Measurements from ENCODE around the gene RP2. TPM values are rescaled to one million over a fixed set of nuclear protein-coding genes. Genes with fewer than 3 reads are reported as not detected.
A peak's percentile ranks its signal among the peaks of the same experiment; 100 is the strongest.

The RP2 gene
- polyA plus RNA-seq (2012; ENCODE audit: missing spikeins), result 5.3 TPM

DNA sequence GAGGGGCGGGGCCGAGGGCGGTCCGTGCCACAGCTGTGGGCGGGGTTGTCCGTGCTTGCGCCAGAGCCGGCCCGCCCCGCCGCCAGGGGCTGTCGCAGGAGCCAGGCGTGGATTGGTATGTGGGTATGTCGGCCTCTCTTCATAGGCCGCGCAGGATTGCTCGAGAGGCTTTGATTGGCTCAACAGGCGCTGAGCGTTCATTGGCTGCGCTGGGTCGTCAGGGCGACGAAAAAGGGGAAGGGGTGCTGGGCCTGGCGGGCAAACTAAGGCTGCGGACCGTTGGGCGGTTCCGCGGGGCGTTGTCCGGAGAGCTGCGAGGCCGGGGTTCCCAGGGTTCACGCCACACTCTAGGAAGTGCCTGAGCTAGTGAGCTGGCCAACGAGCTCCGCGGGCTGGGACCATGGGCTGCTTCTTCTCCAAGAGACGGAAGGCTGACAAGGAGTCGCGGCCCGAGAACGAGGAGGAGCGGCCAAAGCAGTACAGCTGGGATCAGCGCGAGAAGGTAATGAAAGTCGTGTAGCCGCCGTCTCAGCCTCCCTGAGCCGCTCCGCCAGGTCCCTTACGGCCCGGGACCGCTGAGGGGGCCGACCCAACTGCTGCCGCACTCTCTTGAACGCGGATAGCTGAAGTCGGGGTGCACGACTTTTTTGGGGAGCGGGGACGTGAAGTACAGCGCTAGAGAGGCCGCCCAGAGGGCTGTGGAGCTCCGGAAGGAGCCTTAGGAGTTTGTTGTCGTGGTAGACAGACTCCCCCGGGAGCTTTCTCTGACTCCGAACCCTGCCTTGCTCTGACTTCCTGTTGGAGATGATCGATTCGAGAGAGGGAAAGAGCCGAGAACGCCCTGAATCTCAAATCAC, at the start of gene RP2:
TSS of gene RP2 (plus strand) at position 343 of the 857 bp plus-strand sequence. CDS start at position 401, 58 bp downstream.
- DNase-seq (ENCODE audit: insufficient read length), result peak; percentile 61
- peak; percentile 36; the same call in 1 of the 2 replicates for TF ChIP-seq POLR2A (IDR thresholded peaks at IDR 0.05; ENCODE audit: low read depth, low read length)
- TF ChIP-seq TAF1 (IDR thresholded peaks at IDR 0.05; ENCODE audit: borderline replicate concordance, low read depth, low read length), result 0 out of 2 replicates have a peak, but pooled peaks have one; percentile 36
- TF ChIP-seq POLR2AphosphoS5 (IDR thresholded peaks at IDR 0.05; ENCODE audit: low read depth, low read length), result no peak

DNA sequence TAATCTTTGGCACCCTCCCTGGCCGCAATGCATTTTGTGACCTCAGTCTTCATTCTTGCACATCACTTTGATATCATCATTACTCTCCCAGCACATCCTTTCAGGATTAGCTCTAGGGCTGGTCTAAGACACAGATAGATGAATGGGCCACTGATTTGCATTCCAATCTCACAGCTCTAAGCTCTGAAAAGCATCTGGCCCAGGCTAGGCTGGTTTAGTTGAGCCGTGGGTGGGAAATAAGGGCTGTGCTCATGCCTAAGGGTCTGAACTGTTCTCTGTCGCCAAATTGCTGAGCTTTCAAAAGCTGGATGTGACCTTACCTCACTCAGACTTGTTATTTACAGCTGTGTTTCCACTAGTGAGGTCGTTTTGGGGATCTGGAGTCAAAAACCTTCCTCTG, 47.9 kb upstream of the RP2 start:
- no peak for FAIRE-seq
- no peak for DNase-seq (ENCODE audit: insufficient read length)
- TF ChIP-seq POLR2A (IDR thresholded peaks at IDR 0.05; ENCODE audit: low read depth, low read length) (no peak), POLR2AphosphoS5 (IDR thresholded peaks at IDR 0.05; ENCODE audit: low read depth, low read length) (no peak), TAF1 (IDR thresholded peaks at IDR 0.05; ENCODE audit: borderline replicate concordance, low read depth, low read length) (no peak)

More for the DNA sequence above, at the start of gene RP2:
- peak; percentile 81 for FAIRE-seq

- DNase-seq (ENCODE audit: insufficient read length) (no peak), FAIRE-seq (peak; percentile 58)
- TF ChIP-seq POLR2AphosphoS5 (IDR thresholded peaks at IDR 0.05; ENCODE audit: low read depth, low read length), result no peak
Measured at GRCh38 chrX:46791927-46792809, 44.7 kb upstream of the RP2 start.

GRCh38 chrX:46792810-46793188, 44.0 kb upstream of the RP2 start:
- no peak for TF ChIP-seq POLR2A (IDR thresholded peaks at IDR 0.05; ENCODE audit: low read depth, low read length)
- TF ChIP-seq POLR2AphosphoS5 (IDR thresholded peaks at IDR 0.05; ENCODE audit: low read depth, low read length), result no peak
- TF ChIP-seq TAF1 (IDR thresholded peaks at IDR 0.05; ENCODE audit: borderline replicate concordance, low read depth, low read length), result no peak
- FAIRE-seq, result no peak
- no peak for DNase-seq (ENCODE audit: insufficient read length)

DNA sequence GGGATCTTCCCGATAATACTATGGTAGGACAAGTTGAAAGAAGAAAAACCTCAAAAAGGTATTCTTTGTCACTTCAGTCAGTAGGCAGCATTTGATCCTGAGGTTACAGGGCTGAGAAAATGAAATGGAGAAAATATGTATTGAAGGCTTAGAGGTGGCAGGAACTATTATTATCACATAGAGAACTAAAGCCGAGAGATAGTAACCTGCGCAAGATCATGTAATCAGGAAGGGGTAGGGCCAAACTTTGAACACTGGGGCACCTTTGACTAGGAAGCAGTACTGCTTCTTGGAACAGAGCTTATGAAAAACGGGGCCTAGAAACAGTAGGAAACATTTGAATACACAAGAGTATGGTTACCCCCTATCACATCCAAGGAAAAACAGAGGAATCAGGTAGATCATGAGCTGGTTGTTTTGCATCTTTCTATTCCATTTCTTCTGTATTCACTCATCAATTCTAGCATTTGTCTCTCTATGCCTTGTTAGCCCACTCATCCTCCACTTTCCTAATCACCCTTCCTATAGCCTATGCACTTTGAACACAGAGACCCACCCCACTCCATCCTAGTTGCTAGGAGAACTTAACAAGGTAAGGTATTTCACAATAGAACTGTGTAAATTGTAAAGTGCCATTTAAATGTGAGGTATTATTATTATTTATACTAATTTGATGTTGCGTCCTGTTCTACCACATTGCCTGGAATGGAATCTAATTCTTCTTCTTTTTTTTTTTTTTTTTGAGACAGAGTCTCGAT, 43.3 kb upstream of the RP2 start:
- no peak for DNase-seq (ENCODE audit: insufficient read length)
- TF ChIP-seq POLR2AphosphoS5 (IDR thresholded peaks at IDR 0.05; ENCODE audit: low read depth, low read length) (no peak), TAF1 (IDR thresholded peaks at IDR 0.05; ENCODE audit: borderline replicate concordance, low read depth, low read length) (no peak), POLR2A (IDR thresholded peaks at IDR 0.05; ENCODE audit: low read depth, low read length) (no peak)
- no peak for FAIRE-seq

DNA sequence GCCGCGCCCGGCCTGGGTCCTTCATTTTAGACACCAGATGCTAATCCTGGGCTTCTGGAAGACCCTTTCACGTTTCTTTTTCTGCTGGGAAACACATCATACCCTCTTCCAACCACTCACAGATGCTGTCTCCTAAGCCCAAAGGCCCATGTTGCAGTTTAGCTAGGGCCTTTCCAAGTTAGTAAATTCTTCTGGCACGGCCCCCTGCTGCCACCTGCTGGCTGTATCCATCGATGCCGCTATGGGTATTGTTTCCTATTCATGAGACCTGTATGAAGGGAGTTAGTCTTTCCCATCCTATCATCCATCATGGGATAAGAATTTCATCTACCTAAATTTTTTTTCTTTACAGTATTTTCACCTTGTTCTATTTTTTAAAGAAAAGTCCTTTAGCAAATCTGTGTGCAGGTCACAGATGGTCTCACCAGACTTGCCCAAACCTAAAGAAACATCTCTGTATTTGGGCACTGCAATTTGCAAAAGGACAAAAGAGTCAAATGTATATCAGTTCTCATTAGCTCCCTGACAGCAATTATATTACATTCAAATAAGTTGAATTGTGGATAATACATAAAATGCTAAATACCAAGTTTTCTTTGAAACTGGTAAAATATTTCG, 40.2 kb upstream of the RP2 start:
- TF ChIP-seq POLR2AphosphoS5 (IDR thresholded peaks at IDR 0.05; ENCODE audit: low read depth, low read length) (no peak), TAF1 (IDR thresholded peaks at IDR 0.05; ENCODE audit: borderline replicate concordance, low read depth, low read length) (no peak), POLR2A (IDR thresholded peaks at IDR 0.05; ENCODE audit: low read depth, low read length) (no peak)
- FAIRE-seq (peak; percentile 83), DNase-seq (ENCODE audit: insufficient read length) (peak; percentile 28)

DNA sequence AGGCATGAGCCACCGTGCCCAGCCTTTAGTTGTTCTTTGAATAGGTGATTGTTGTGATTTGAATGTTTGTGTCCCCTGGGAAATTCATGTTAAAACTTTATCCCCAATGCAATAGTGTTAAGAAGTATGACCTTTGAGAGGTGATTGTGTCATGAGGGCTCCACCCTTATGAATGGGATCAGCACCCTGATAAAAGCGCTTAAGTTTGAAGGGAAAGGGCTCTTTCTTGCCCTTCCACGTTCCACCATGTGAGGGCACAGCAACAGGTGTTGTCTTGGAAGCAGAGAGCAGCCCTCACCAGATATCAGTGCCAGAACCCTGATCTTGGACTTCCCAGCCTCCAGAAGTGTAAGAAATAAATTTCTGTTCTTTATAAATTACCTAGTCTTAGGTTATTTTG, 33.7 kb upstream of the RP2 start:
- no peak for TF ChIP-seq TAF1 (IDR thresholded peaks at IDR 0.05; ENCODE audit: borderline replicate concordance, low read depth, low read length)
- no peak for TF ChIP-seq POLR2A (IDR thresholded peaks at IDR 0.05; ENCODE audit: low read depth, low read length)
- DNase-seq (ENCODE audit: insufficient read length) (no peak), FAIRE-seq (no peak)

DNA sequence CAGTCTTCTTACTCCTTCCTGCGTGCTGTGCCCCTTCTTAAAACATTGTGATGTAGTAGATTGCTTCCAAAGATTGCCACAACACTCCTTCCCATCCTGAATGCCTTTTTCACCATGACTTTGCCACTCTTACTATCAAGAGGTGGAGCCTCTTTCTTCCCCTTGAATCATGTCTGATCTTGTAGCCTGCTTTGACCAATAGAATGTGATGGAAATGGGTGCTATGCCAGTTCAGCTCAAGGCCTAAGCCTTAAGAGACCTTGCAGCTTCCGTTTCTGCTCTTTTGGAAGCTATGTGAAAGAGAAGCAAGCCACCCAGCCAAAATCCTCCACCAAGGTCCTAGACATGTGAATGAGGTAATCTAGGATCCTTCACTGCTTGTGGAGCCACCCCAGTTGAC, 31.6 kb upstream of the RP2 start:
- TF ChIP-seq POLR2AphosphoS5 (IDR thresholded peaks at IDR 0.05; ENCODE audit: low read depth, low read length) (no peak), TAF1 (IDR thresholded peaks at IDR 0.05; ENCODE audit: borderline replicate concordance, low read depth, low read length) (no peak), POLR2A (IDR thresholded peaks at IDR 0.05; ENCODE audit: low read depth, low read length) (no peak)
- no peak for DNase-seq (ENCODE audit: insufficient read length)
- FAIRE-seq, result peak; percentile 63

DNA sequence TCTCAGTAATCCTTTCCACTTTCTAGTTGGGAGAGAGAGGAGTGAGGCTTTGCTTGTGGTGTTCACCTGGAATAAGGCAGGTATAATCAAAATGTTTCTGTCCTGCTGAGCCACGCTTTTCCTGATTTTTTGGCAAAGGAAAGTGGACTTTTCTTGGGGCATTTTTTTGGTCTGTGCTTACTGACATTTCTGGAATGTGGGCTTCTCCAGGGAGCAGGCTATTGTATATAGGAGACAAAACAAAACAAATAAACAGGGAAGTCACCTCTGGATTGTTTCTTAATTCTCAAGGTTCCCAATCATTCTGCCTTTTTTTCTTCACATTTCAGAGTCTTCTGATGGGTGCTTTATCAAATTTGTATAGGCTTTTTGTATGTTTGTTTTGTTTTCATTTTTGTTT, 25.7 kb upstream of the RP2 start:
- no peak for DNase-seq (ENCODE audit: insufficient read length)
- no peak for TF ChIP-seq POLR2AphosphoS5 (IDR thresholded peaks at IDR 0.05; ENCODE audit: low read depth, low read length)
- no peak for TF ChIP-seq TAF1 (IDR thresholded peaks at IDR 0.05; ENCODE audit: borderline replicate concordance, low read depth, low read length)
- no peak for TF ChIP-seq POLR2A (IDR thresholded peaks at IDR 0.05; ENCODE audit: low read depth, low read length)
- FAIRE-seq, result no peak

- FAIRE-seq, result no peak
- no peak for DNase-seq (ENCODE audit: insufficient read length)
- TF ChIP-seq POLR2A (IDR thresholded peaks at IDR 0.05; ENCODE audit: low read depth, low read length), result no peak
Measured at GRCh38 chrX:46812445-46812844, 24.4 kb upstream of the RP2 start.

GRCh38 chrX:46814966-46815365, 21.9 kb upstream of the RP2 start:
- no peak for DNase-seq (ENCODE audit: insufficient read length)
- no peak for FAIRE-seq
- TF ChIP-seq TAF1 (IDR thresholded peaks at IDR 0.05; ENCODE audit: borderline replicate concordance, low read depth, low read length) (no peak), POLR2A (IDR thresholded peaks at IDR 0.05; ENCODE audit: low read depth, low read length) (no peak), POLR2AphosphoS5 (IDR thresholded peaks at IDR 0.05; ENCODE audit: low read depth, low read length) (no peak)
